HCT116 (cell line): ENCODE results near the gene MAPK8IP1. TPM values are rescaled to one million over a fixed set of nuclear protein-coding genes. Genes with fewer than 3 reads are reported as not detected.
"Not testable (repeated sequence)": the region's sequence is repeated elsewhere in the genome, so short reads cannot be mapped to it uniquely, and the experiment has no call there.

Experiments
- ATAC-seq: fragments of 200-7000 bp; cut with Tn5 transposase; 2 replicates; pipeline ENCODE4 v1.9.1; 2020; ENCODE audit warnings: mild to moderate bottlenecking, moderate library complexity
- BruUV-seq: library from RNA; stranded (reverse); fragments of 400-500 nt; replicated peaks from 2 replicates; lab custom pipeline; 2021; lab: Mats Ljungman, UMichigan
- CTCF ChIA-PET: fragments of 300-600 bp; sonication (Branson Sonifier 250); formaldehyde crosslinking; loops from one replicate; lab custom pipeline; 2021; ENCODE audit warnings: antibody characterized with exemption; lab: Charles Lee
- POLR2A ChIA-PET: fragments of 300-600, 350-600 bp; sonication (Branson Sonifier 250); formaldehyde crosslinking; loops from one replicate; lab custom pipeline; 2021; ENCODE audit warnings: antibody characterized with exemption; lab: Charles Lee
- RAD21 ChIA-PET, 2 experiments: fragments of 300-600 bp; sonication (Branson Sonifier 250); formaldehyde crosslinking; loops; one replicate each; lab custom pipeline; 2023; ENCODE audit warnings: low total read pairs in 2 of 2; ENCODE audit not compliant: uncharacterized antibody in 2 of 2, unreplicated experiment in 2 of 2, low non-redundant PET in 1 of 2; lab: Charles Lee
- DNase-seq: peaks from one replicate; pipeline ENCODE4 v3.0.0-alpha.2; 2010; ENCODE audit warnings: low read depth, low spot score
- H2AFZ ChIP-seq: fragments of 200-600 bp; shearing (Covaris generic), sonication (generic); 2 replicates; pipeline ENCODE4 v1.6.1; 2017; ENCODE audit warnings: low read depth, mixed run types, mixed read lengths, antibody characterized with exemption, low read length; ENCODE audit not compliant: poor library complexity, severe bottlenecking
- H3K27ac ChIP-seq: 2 replicates; pipeline ENCODE4 v1.5.1; 2012; ENCODE audit warnings: low read depth, low read length
- H3K27me3 ChIP-seq: fragments of 200-600 bp; sonication (generic); 2 replicates; pipeline ENCODE4 v1.6.1; 2016; ENCODE audit warnings: mixed run types, low read length, mixed read lengths; ENCODE audit not compliant: insufficient read depth
- H3K36me3 ChIP-seq, 2 experiments: fragments of 200-500 bp in 1 of 2; fragments of 200-600 bp in 1 of 2; sonication (Bioruptor generic) in 1 of 2; sonication (generic) in 1 of 2; 2 replicates each; pipeline versions ENCODE4 v1.5.1 to v1.6.1; 2014 to 2016; ENCODE audit warnings: low read length in 2 of 2, inconsistent platforms in 1 of 2, mixed read lengths in 1 of 2, mixed run types in 1 of 2; ENCODE audit not compliant: insufficient read depth in 2 of 2, control insufficient read depth in 1 of 2
- H3K4me1 ChIP-seq, 2 experiments: fragments of 200-600 bp in 1 of 2; sonication (generic) in 1 of 2; 2 replicates each; pipeline versions ENCODE4 v1.5.1 to v1.6.1; 2012 to 2017; ENCODE audit warnings: low read length in 2 of 2, inconsistent platforms in 1 of 2, mild to moderate bottlenecking in 1 of 2, mixed read lengths in 1 of 2, mixed run types in 1 of 2, moderate library complexity in 1 of 2; ENCODE audit not compliant: insufficient read depth in 2 of 2, control insufficient read depth in 1 of 2
- H3K4me2 ChIP-seq: fragments of 200-600 bp; sonication (generic); 2 replicates; pipeline ENCODE4 v1.6.1; 2017; ENCODE audit warnings: mixed run types, low read length, mixed read lengths
- H3K4me3 ChIP-seq, 2 experiments: fragments of 200-600 bp in 1 of 2; sonication (generic) in 1 of 2; replicated peaks in 1 of 2; 2 replicates each; pipeline ENCODE4 v1.5.1; 2011 to 2016; ENCODE audit warnings: low read length in 2 of 2, control low read depth in 1 of 2, low read depth in 1 of 2, mild to moderate bottlenecking in 1 of 2, mixed read lengths in 1 of 2, mixed run types in 1 of 2
- H3K79me2 ChIP-seq: fragments of 200-600 bp; sonication (generic); 2 replicates; pipeline ENCODE4 v1.6.1; 2017; ENCODE audit warnings: mild to moderate bottlenecking, mixed run types, low read length, moderate library complexity, mixed read lengths; ENCODE audit not compliant: insufficient read depth
- H3K9ac ChIP-seq: fragments of 200-600 bp; sonication (generic); 2 replicates; pipeline ENCODE4 v1.6.1; 2016; ENCODE audit warnings: low read length, mixed read lengths
- H3K9me2 ChIP-seq: fragments of 200-600 bp; sonication (generic), shearing (Covaris generic); 2 replicates; pipeline ENCODE4 v1.6.1; 2017; ENCODE audit warnings: mixed run types, mild to moderate bottlenecking, moderate library complexity; ENCODE audit not compliant: insufficient read depth
- H3K9me3 ChIP-seq, 2 experiments: fragments of 200-500 bp in 1 of 2; fragments of 200-600 bp in 1 of 2; sonication (Bioruptor generic) in 1 of 2; sonication (generic) in 1 of 2; 2 replicates each; pipeline ENCODE4 v1.6.1; 2014 to 2017; ENCODE audit warnings: low read length in 2 of 2, mixed read lengths in 2 of 2, inconsistent platforms in 1 of 2, low read depth in 1 of 2, mild to moderate bottlenecking in 1 of 2, mixed run types in 1 of 2, moderate library complexity in 1 of 2; ENCODE audit not compliant: control insufficient read depth in 1 of 2, insufficient read depth in 1 of 2
- H4K20me1 ChIP-seq: fragments of 200-600 bp; sonication (generic), shearing (Covaris generic); 2 replicates; pipeline ENCODE4 v1.6.1; 2017; ENCODE audit warnings: mixed run types, mild to moderate bottlenecking, moderate library complexity; ENCODE audit not compliant: insufficient read depth
- ATF3 ChIP-seq: IDR thresholded peaks from 2 replicates; pipeline ENCODE4 v1.6.1; 2012
- CEBPB ChIP-seq: IDR thresholded peaks from 2 replicates; pipeline ENCODE4 v1.6.1; 2012; ENCODE audit warnings: low read depth
- CTCF ChIP-seq, 3 experiments: fragments of 200-600 bp in 1 of 3; sonication (generic) in 1 of 3; IDR thresholded peaks in 2 of 3; conservative IDR thresholded peaks in 1 of 3; 2 replicates each; pipeline ENCODE4 v1.5.1; 2012 to 2017; ENCODE audit warnings: low read depth in 2 of 3, low read length in 2 of 3, antibody characterized with exemption in 1 of 3, borderline replicate concordance in 1 of 3, control low read depth in 1 of 3, mild to moderate bottlenecking in 1 of 3, mixed read lengths in 1 of 3, mixed run types in 1 of 3, moderate library complexity in 1 of 3; ENCODE audit not compliant: insufficient read depth in 1 of 3
- EGR1 ChIP-seq: IDR thresholded peaks from 2 replicates; pipeline ENCODE4 v1.6.1; 2012; ENCODE audit warnings: low read depth
- ELF1 ChIP-seq: IDR thresholded peaks from 2 replicates; pipeline ENCODE4 v1.6.1; 2012; ENCODE audit warnings: low read depth, borderline replicate concordance
- EZH2 ChIP-seq: fragments of 200-600 bp; sonication (generic); IDR thresholded peaks from 2 replicates; pipeline ENCODE4 v1.6.1; 2017; ENCODE audit warnings: antibody characterized with exemption, mixed run types
- EZH2phosphoT487 ChIP-seq: fragments of 200-600 bp; IDR thresholded peaks from 2 replicates; pipeline ENCODE4 v1.6.1; 2018; ENCODE audit warnings: antibody characterized with exemption, borderline replicate concordance
- JUND ChIP-seq: IDR thresholded peaks from 2 replicates; pipeline ENCODE4 v1.6.1; 2012
- POLR2A ChIP-seq: IDR thresholded peaks from 2 replicates; pipeline ENCODE4 v1.7.0; 2011; ENCODE audit warnings: borderline replicate concordance; ENCODE audit not compliant: insufficient read depth, insufficient read length; ENCODE audit errors: extremely low read depth
- POLR2AphosphoS5 ChIP-seq: IDR thresholded peaks from 2 replicates; pipeline ENCODE4 v1.6.1; 2011; ENCODE audit warnings: mild to moderate bottlenecking, low read depth, low read length, moderate library complexity
- RAD21 ChIP-seq: IDR thresholded peaks from 2 replicates; pipeline ENCODE4 v1.6.1; 2012; ENCODE audit warnings: low read depth, mild to moderate bottlenecking
- REST ChIP-seq: IDR thresholded peaks from 2 replicates; pipeline ENCODE4 v1.6.1; 2012; ENCODE audit warnings: low read depth
- SP1 ChIP-seq: IDR thresholded peaks from 2 replicates; pipeline ENCODE4 v1.6.1; 2012; ENCODE audit warnings: low read depth
- ZFX ChIP-seq: fragments of 450-650 bp; IDR thresholded peaks from 2 replicates; pipeline ENCODE4 v1.6.1; 2017
- intact Hi-C: fragments of 100-400 bp; cut with micrococcal nuclease; formaldehyde crosslinking; loops from 2 replicates; pipeline ENCODE4 v1.10.0; 2022
- total RNA-seq: library from RNA; stranded (reverse); gene quantifications from one replicate; pipeline ENCODE4 v1.2.1, GENCODE V29; 2021; ENCODE audit not compliant: unreplicated experiment

Gene MAPK8IP1
- total RNA-seq, 1 experiment from 2014 or later = 10.1 TPM

- H3K79me2 ChIP-seq, CTCF ChIA-PET, H2AFZ ChIP-seq, BruUV-seq, H3K36me3 ChIP-seq, H3K9me2 ChIP-seq, intact Hi-C loops, POLR2A ChIA-PET, H3K9me3 ChIP-seq, H4K20me1 ChIP-seq, H3K27ac ChIP-seq, H3K27me3 ChIP-seq, RAD21 ChIA-PET, DNase-seq: not testable (repeated sequence)
- H3K9ac ChIP-seq = peak overlapping the region; percentile 39; the same call in 1 of the 2 replicates
- peak; percentile 27; the same call in 1 of the 2 replicates for ATAC-seq
- peak; percentile 41; the same call in 1 of the 2 replicates for TF ChIP-seq ZFX
- H3K4me3 ChIP-seq = peak overlapping the region; percentile 39 to 51
- peak overlapping the region; percentile 68 for H3K4me2 ChIP-seq
- H3K4me1 ChIP-seq = peaks cover 10 to 25% of the 10 kb centered on the region in 2 experiments; a peak in 3 of 4 replicates
Observed at GRCh38 chr11:45900175-45900800, 14.8 kb downstream of the MAPK8IP1 start.

- ATAC-seq (no peak), DNase-seq (no peak)
- Histone ChIP-seq H3K4me3 (peak overlapping the region in 1 of 2 experiments; percentile 39; a peak in 1 of 4 replicates), H3K27me3 (no peaks in the 10 kb centered on the region), H3K9ac (no peak overlapping the region), H3K4me2 (peak overlapping the region; percentile 68), H3K9me3 (no peaks in the 10 kb centered on the region), H3K36me3 (no peaks in the 10 kb centered on the region), H3K27ac (no peak overlapping the region), H4K20me1 (no peaks in the 10 kb centered on the region), H2AFZ (no peak overlapping the region), H3K9me2 (no peaks in the 10 kb centered on the region), H3K79me2 (no peaks in the 10 kb centered on the region), H3K4me1 (peaks cover 10 to 24% of the 10 kb centered on the region in 2 experiments; a peak in 3 of 4 replicates)
- POLR2A ChIA-PET = no interaction called here
- intact Hi-C loops = no loop called here
- BruUV-seq = no TSS peak
- RAD21 ChIA-PET = no interaction called here
- CTCF ChIA-PET = no interaction called here
- TF ChIP-seq POLR2A = no peak
- no peak for TF ChIP-seq ZFX
- TF ChIP-seq REST = no peak
- TF ChIP-seq SP1 = no peak
- no peak for TF ChIP-seq JUND
- no peak for TF ChIP-seq ATF3
- TF ChIP-seq EGR1 = no peak
- no peak for TF ChIP-seq EZH2phosphoT487
- TF ChIP-seq POLR2AphosphoS5 = no peak
- no peak for TF ChIP-seq CEBPB
- no peak for TF ChIP-seq ELF1
- TF ChIP-seq RAD21 = no peak
- TF ChIP-seq EZH2 = no peak
- TF ChIP-seq CTCF (IDR thresholded peaks at IDR 0.05 in 2 of 3, conservative IDR thresholded peaks at IDR 0.05 in 1 of 3; ENCODE audit: borderline replicate concordance in 1 of 3, insufficient read depth in 1 of 3, low read depth in 2 of 3, low read length in 2 of 3) = no peak
Observed at GRCh38 chr11:45900916-45901617, 15.6 kb downstream of the MAPK8IP1 start.
